HG03159 (cell line): ENCODE measurements around the gene DUSP2.

Experiments
- ATAC-seq: cut with Tn5 transposase; IDR thresholded peaks from one replicate; pipeline ENCODE4 v1.9.1; 2021; ENCODE audit warnings: mild to moderate bottlenecking, moderate library complexity; ENCODE audit not compliant: unreplicated experiment

Gene DUSP2

DNA sequence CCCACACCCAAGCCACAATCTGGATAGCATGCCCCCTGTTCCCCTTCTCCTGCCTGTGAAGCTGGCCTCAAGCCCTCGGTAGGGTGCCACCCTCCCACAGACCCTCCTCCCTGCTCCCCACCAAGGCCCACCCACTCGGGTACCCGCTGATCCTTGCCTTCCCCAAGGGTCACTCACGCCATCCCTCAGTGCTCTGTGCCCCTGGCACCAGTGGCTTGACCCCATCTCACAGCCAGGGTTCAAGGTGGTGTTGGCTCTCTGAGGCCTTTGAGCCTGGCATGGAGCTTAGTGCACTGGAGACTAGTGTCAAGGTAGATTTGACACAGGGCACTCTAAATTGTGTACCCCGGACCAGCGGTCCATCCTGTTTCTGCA, 40.8 kb downstream of the DUSP2 start:
- no peak for ATAC-seq

DNA sequence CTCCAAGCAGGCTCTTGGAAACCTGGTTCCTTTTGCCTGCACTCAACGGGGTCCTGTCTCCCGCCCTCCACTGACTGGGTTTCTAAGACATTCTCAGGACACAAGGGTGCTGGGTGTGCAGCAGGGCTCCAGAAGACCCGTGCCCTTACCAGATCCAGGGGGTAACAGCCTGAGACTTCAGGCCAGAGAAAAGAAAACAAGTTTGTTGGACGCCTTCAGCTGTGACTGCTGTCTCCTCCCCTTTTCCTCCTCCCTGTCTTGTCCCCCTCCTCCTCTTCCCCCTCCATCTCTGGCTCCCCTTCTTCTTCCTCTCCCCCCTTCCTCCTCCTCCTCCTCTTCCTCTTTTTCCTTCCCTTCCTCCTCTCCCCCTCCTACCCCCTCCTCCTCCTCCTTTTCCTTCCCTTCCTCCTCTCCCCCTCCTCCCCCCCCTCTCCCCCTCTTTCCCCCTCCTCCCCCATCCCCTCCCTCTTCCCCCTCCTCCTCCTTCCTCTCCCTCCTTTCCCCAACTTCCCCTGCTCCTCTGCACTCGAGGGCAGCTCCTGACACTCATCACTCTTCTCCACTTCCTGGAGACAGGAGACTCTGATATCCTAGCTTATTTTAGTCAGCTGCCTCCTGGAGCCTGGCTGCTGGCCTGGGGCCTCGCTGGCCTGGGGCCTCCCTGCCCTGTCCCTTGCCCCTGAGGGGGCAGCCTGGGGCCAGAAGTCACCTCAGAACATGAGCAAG, 41.3 kb downstream of the DUSP2 start:
- no peak for ATAC-seq

- ATAC-seq, result no peak
Measured at GRCh38 chr2:96103187-96103601, 42.0 kb downstream of the DUSP2 start.

GRCh38 chr2:96102596-96103186, 42.5 kb downstream of the DUSP2 start:
- ATAC-seq, result no peak

GRCh38 chr2:96100893-96101304, 44.3 kb downstream of the DUSP2 start:
- ATAC-seq, result no peak

DNA sequence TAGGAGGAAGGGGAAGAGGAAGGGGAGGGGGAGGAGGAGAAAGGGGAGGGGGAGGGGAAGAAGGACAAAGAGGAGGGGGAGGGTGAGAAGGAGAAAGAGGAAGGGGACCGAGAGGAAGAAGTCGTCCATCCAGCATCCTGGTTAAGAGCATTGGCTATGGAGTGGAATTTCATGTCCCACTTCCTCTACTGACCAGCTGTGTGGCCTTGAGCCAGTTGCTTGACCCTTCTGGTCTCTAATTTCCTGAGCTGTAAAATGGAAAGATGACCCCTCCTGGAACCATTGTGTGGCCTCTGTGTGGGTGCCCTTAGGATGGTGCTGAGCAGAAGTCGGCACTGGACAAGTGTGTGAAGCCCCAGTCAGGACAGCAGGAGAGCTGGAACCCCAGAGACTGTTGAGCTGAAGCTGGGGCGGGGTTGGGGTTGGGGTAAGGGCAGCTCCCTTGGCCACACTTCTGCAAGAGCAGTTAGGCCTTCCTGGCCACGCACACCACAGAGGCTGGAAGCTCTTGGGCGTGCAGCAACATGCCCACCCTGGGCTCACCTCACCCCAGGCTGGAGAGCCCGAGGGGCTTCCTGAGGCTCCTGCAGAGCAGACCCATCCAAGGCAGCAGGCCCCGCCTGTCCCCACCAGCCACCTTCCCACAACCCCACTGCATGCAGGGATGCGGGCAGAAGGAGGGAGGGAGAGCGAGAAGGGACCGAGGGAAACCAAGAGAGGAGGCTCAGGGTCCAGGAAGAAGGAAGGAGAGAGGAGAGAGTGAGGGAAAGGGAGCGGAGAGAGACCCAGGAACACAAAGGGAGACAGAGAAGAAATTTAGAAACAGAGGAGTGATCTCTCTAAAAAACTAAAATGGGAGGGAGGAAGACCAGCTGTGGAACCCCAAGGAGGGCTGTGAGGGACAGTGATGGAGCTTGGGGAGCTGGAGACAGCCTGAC, 45.1 kb downstream of the DUSP2 start:
- ATAC-seq, result no peak

DNA sequence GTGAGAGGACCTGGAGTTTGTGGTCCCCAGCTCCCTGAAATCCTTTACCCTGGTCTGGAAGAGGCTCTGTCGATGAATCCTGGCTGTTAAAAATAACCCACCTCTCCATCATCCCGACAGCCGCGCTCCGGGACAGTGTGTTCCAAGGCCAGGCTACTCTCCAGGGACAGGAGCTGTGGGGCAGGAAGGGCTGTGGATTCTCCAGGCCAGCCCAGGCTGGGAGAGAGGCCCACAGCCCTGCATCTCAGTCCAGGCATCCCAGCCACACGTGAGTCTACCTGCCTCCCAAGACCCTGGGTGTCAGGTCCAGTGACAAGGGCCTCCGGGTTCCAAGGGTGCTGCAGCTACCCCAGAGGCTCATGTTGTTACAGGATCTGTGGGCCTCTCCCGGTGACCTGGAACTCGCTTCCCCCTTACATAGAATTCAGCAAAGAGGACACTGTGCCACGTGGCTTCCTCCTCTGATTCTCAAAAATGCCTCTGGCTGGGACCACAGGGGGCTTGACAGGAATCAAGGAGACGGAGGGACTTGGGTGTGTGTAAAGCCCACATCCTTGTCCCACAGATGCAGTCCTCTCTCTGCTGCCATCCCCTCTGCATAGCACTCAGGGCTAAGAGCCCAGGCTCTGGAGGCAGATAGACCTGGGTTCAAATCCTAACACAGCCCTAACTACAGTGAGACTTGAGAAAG, 46.2 kb downstream of the DUSP2 start:
- ATAC-seq, result no peak

GRCh38 chr2:96097951-96098823, 47.1 kb downstream of the DUSP2 start:
- ATAC-seq, result no peak

- no peak for ATAC-seq
Measured at GRCh38 chr2:96097441-96097840, 47.8 kb downstream of the DUSP2 start.

- ATAC-seq, result no peak
Measured at GRCh38 chr2:96095116-96095636, 50.1 kb downstream of the DUSP2 start.

DNA sequence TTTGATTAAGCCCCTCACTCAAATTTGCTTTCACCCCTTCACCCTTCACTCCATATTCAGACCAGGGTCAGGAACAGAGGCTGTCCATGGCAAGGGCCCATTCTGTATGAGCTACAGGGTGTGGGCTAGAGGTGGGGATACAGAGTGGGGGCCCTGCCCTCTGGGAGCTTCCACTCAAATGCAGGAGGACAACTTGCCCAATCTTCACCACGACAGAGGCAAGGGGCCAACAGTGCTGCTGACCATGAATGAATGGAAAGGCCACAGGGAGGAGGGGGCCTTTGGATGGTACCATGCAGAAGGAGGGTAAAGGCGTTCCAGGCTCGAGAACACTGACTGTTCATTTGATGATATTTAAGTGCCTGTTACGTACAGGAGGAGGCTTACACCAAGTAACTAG, 51.7 kb downstream of the DUSP2 start:
- ATAC-seq, result no peak
